CD4-positive, alpha-beta T cell (primary cell): ENCODE measurements around the gene NCKAP5. TPM values are rescaled to one million over a fixed set of nuclear protein-coding genes. Genes with fewer than 3 reads are reported as not detected.
A peak's percentile ranks its signal among the peaks of the same experiment; 100 is the strongest.

Experiments used
- ATAC-seq: fragments of 200-7000 bp; cut with Tn5 transposase; one replicate; pipeline ENCODE4 v1.10.0; 2022; ENCODE audit warnings: mild to moderate bottlenecking; ENCODE audit not compliant: poor library complexity
- CTCF ChIA-PET: fragments of 350-600 bp; sonication (Branson Sonifier 250); formaldehyde crosslinking; loops from one replicate; lab custom pipeline; 2021; ENCODE audit warnings: antibody characterized with exemption, inconsistent platforms; lab: Charles Lee
- POLR2A ChIA-PET: fragments of 350-600 bp; sonication (Branson Sonifier 250); formaldehyde crosslinking; loops from one replicate; lab custom pipeline; 2021; ENCODE audit warnings: antibody characterized with exemption, inconsistent platforms; lab: Charles Lee
- DNase-seq, 14 experiments: peaks; one replicate each; pipeline ENCODE4 v3.0.0-alpha.2; 2013 to 2020; ENCODE audit warnings: mixed read lengths in 2 of 14
- H3K27ac ChIP-seq, 2 donors: one replicate each; pipeline versions ENCODE4 v1.5.1 to v1.7.0; 2013; ENCODE audit warnings: low read length in 2 of 2, low read depth in 1 of 2, mild to moderate bottlenecking in 1 of 2
- H3K27me3 ChIP-seq, 2 experiments: 1 replicate in 1 of 2; 2 replicates in 1 of 2; pipeline versions ENCODE4 v1.6.1 to v1.7.0; 2013; ENCODE audit warnings: low read length in 2 of 2, control low read depth in 1 of 2, mild to moderate bottlenecking in 1 of 2, moderate library complexity in 1 of 2; ENCODE audit not compliant: insufficient read depth in 2 of 2, control insufficient read depth in 1 of 2
- H3K36me3 ChIP-seq: one replicate; pipeline ENCODE4 v1.6.1; 2013; ENCODE audit warnings: low read length, control low read depth; ENCODE audit not compliant: insufficient read depth
- H3K4me1 ChIP-seq: one replicate; pipeline ENCODE4 v1.6.1; 2013; ENCODE audit warnings: low read length, control low read depth; ENCODE audit not compliant: insufficient read depth
- H3K4me3 ChIP-seq: one replicate; pipeline ENCODE4 v1.5.1; 2013; ENCODE audit warnings: mild to moderate bottlenecking, low read length, moderate library complexity
- H3K9me3 ChIP-seq, 2 experiments: 1 replicate in 1 of 2; 2 replicates in 1 of 2; pipeline versions ENCODE4 v1.6.1 to v1.7.0; 2013; ENCODE audit warnings: low read length in 2 of 2, mild to moderate bottlenecking in 2 of 2, control low read depth in 1 of 2, moderate library complexity in 1 of 2; ENCODE audit not compliant: control insufficient read depth in 1 of 2, insufficient read depth in 1 of 2
- H3K27ac Mint-ChIP-seq: one replicate; pipeline ENCODE4 v1.8.0; 2020; ENCODE audit warnings: mixed read lengths
- H3K27me3 Mint-ChIP-seq: one replicate; pipeline ENCODE4 v1.8.0; 2021; ENCODE audit warnings: mixed read lengths
- H3K36me3 Mint-ChIP-seq: one replicate; pipeline ENCODE4 v1.8.0; 2021; ENCODE audit warnings: low read depth, mixed read lengths
- H3K4me1 Mint-ChIP-seq: one replicate; pipeline ENCODE4 v1.8.0; 2021; ENCODE audit warnings: low read depth, mixed read lengths
- H3K4me3 Mint-ChIP-seq: one replicate; pipeline ENCODE4 v1.8.0; 2020; ENCODE audit warnings: mild to moderate bottlenecking, mixed read lengths
- H3K9me3 Mint-ChIP-seq: one replicate; pipeline ENCODE4 v1.8.0; 2020; ENCODE audit warnings: mixed read lengths
- intact Hi-C, 2 experiments: fragments of 100-400 bp; cut with DNase I in 1 of 2; cut with micrococcal nuclease in 1 of 2; formaldehyde crosslinking; loops; one replicate each; pipeline versions ENCODE4 v1.15.1 to v1.9.0; 2023 to 2025; cut with DNase I, micrococcal nuclease
- total RNA-seq, 174 experiments: library from RNA in 2 of 174; stranded (reverse) in 2 of 174; gene quantifications; one replicate each; pipeline ENCODE4 v1.2.3 and lab custom pipeline; 2021 to 2026
- TF ChIP-seq, protein P1 (sequence below): fragments of 200-600 bp; IDR thresholded peaks from one replicate; pipeline ENCODE4 v1.8.0; 2022; ENCODE audit warnings: antibody characterized with exemption, mild to moderate bottlenecking

Gene NCKAP5
- total RNA-seq, 2 experiments from 2014 or later: not detected

DNA sequence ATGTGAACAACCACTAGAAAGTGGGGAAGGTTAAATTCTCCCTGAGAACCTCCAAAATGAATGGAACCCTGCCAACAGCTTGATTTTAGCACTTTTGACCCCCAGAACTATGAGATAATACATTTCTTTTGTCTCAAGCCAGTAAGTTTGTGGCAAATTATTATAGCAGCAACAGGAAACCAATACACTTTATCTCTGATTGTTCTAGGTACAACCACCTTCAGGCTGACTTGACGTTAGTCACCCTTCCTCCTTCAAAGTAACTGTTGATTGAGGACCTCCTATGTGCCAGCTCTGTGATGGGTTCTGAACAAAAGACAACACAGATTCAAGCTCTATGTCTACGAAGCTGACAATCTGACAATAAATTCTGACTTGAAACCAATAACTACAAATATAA is 318.9 kb downstream of the NCKAP5 start:
- intact Hi-C loops: no loop called here
- POLR2A ChIA-PET: no interaction called here

DNA sequence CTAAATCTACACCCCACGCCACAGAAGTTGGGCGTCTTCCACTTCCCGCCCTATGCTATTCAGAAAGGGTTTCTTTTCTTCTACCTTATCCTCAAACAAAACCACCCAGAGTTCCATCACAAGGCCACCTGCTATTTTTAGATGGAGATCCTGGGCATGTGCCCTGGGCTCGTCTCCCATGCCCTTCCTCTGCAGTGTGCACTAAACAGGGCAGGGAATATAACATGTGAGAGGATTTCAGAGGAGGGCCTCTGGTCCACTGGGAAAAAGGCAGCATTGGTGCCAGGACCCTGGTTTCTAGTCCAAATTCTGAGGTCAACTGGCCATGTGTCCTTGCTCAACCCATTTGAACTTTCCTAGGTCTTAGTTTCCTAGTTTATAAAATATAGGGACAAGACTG is 320.0 kb downstream of the NCKAP5 start:
- TF ChIP-seq, protein P1, sequence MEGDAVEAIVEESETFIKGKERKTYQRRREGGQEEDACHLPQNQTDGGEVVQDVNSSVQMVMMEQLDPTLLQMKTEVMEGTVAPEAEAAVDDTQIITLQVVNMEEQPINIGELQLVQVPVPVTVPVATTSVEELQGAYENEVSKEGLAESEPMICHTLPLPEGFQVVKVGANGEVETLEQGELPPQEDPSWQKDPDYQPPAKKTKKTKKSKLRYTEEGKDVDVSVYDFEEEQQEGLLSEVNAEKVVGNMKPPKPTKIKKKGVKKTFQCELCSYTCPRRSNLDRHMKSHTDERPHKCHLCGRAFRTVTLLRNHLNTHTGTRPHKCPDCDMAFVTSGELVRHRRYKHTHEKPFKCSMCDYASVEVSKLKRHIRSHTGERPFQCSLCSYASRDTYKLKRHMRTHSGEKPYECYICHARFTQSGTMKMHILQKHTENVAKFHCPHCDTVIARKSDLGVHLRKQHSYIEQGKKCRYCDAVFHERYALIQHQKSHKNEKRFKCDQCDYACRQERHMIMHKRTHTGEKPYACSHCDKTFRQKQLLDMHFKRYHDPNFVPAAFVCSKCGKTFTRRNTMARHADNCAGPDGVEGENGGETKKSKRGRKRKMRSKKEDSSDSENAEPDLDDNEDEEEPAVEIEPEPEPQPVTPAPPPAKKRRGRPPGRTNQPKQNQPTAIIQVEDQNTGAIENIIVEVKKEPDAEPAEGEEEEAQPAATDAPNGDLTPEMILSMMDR: no peak
- ChIA-PET CTCF (no interaction called here), POLR2A (no interaction called here)
- intact Hi-C loops: no loop called here
- Histone ChIP-seq H3K27ac (no peak overlapping the region), H3K9me3 (peaks cover 0 to 11% of the 10 kb centered on the region in 2 experiments), H3K36me3 (no peaks in the 10 kb centered on the region), H3K4me1 (no peaks in the 10 kb centered on the region), H3K27me3 (no peaks in the 10 kb centered on the region), H3K4me3 (no peak overlapping the region)
- no peak for DNase-seq
- H3K4me3 Mint-ChIP-seq: no peak overlapping the region
- no peak for ATAC-seq
- H3K27me3 Mint-ChIP-seq: no peaks in the 10 kb centered on the region
- no peaks in the 10 kb centered on the region for H3K4me1 Mint-ChIP-seq
- no peak overlapping the region for H3K27ac Mint-ChIP-seq
- peaks cover 3% of the 10 kb centered on the region for H3K9me3 Mint-ChIP-seq
- H3K36me3 Mint-ChIP-seq: no peaks in the 10 kb centered on the region

More for the DNA sequence above, 318.9 kb downstream of the NCKAP5 start:
- Histone ChIP-seq H3K27ac (no peak overlapping the region), H3K27me3 (no peaks in the 10 kb centered on the region), H3K36me3 (no peaks in the 10 kb centered on the region), H3K9me3 (peaks cover 0 to 11% of the 10 kb centered on the region in 2 experiments), H3K4me1 (no peaks in the 10 kb centered on the region), H3K4me3 (no peak overlapping the region)
- ATAC-seq (no peak), DNase-seq (no peak)
- Mint-ChIP-seq H3K9me3 (peaks cover 3% of the 10 kb centered on the region), H3K27ac (no peak overlapping the region), H3K27me3 (no peaks in the 10 kb centered on the region), H3K4me1 (no peaks in the 10 kb centered on the region), H3K4me3 (no peak overlapping the region), H3K36me3 (no peaks in the 10 kb centered on the region)
- TF ChIP-seq, protein P1: no peak
- CTCF ChIA-PET: no interaction called here

DNA sequence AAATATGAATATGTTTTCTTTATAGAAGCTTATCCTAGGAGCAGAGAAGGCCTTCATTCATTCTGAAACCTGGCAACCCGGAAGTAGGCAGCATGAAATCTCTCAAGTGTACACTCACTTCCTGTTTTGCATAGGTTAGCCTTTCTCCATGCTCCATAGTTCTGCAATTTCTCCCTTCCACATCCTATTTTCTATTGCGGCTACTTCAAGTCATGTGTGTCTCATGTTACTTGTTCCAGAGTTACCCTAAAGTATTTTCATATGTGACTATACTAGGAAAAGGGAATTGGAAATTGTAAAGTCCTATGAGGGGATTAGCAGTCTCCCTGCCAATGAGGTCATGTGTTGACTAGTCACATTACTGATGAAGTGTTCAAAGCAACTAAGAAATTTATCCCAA is 320.6 kb downstream of the NCKAP5 start:
- no peak overlapping the region for H3K27ac ChIP-seq
- ChIA-PET CTCF (no interaction called here), POLR2A (no interaction called here)
- H3K4me1 Mint-ChIP-seq: no peaks in the 10 kb centered on the region
- H3K9me3 ChIP-seq: peaks cover 0 to 9% of the 10 kb centered on the region in 2 experiments
- H3K27me3 Mint-ChIP-seq: no peaks in the 10 kb centered on the region
- H3K4me1 ChIP-seq: no peaks in the 10 kb centered on the region
- ATAC-seq: no peak
- no peak overlapping the region for H3K4me3 Mint-ChIP-seq
- H3K36me3 ChIP-seq: no peaks in the 10 kb centered on the region
- TF ChIP-seq, protein P1: no peak
- H3K27me3 ChIP-seq: no peaks in the 10 kb centered on the region
- no peak overlapping the region for H3K27ac Mint-ChIP-seq
- intact Hi-C loops: no loop called here
- H3K4me3 ChIP-seq: no peak overlapping the region
- peaks cover 3% of the 10 kb centered on the region for H3K9me3 Mint-ChIP-seq
- no peaks in the 10 kb centered on the region for H3K36me3 Mint-ChIP-seq
- peak in 2 of 14 experiments; percentile 2 to 14 for DNase-seq
